Stimulated activated CD8-positive, alpha-beta memory T cell treated with anti-CD3 and anti-CD28 coated beads, Interleukin-15, amount 100 ng/mL, for 24 hours (primary cell): ENCODE data around the gene MICAL3.

Source experiments
- DNase-seq: peaks from one replicate; pipeline ENCODE4 v3.0.0-alpha.2; 2020; ENCODE audit warnings: low read depth

Gene MICAL3

GRCh38 chr22:17868771-17869170 is 155.6 kb downstream of the MICAL3 start:
- no peak for DNase-seq

- no peak for DNase-seq
Measured at GRCh38 chr22:17867160-17867785, 157.1 kb downstream of the MICAL3 start.

- no peak for DNase-seq
Measured at GRCh38 chr22:17866621-17867020, 157.7 kb downstream of the MICAL3 start.

- no peak for DNase-seq
Measured at GRCh38 chr22:17866127-17866526, 158.2 kb downstream of the MICAL3 start.

GRCh38 chr22:17865183-17866055 is 158.9 kb downstream of the MICAL3 start:
- no peak for DNase-seq

- no peak for DNase-seq
Measured at GRCh38 chr22:17864398-17865182, 159.8 kb downstream of the MICAL3 start.

GRCh38 chr22:17862646-17863181 is 161.6 kb downstream of the MICAL3 start:
- no peak for DNase-seq

- DNase-seq, result no peak
Measured at GRCh38 chr22:17861909-17862308, 162.5 kb downstream of the MICAL3 start.

GRCh38 chr22:17860220-17860965 is 164.0 kb downstream of the MICAL3 start:
- no peak for DNase-seq

- no peak for DNase-seq
Measured at GRCh38 chr22:17858033-17858432, 166.3 kb downstream of the MICAL3 start.

- no peak for DNase-seq
Measured at GRCh38 chr22:17855572-17856290, 168.6 kb downstream of the MICAL3 start.

- DNase-seq, result no peak
Measured at GRCh38 chr22:17853073-17853472, 171.3 kb downstream of the MICAL3 start.

- no peak for DNase-seq
Measured at GRCh38 chr22:17851759-17852158, 172.6 kb downstream of the MICAL3 start.

- DNase-seq, result no peak
Measured at GRCh38 chr22:17847360-17848078, 176.8 kb downstream of the MICAL3 start.

GRCh38 chr22:17846326-17846992 is 177.9 kb downstream of the MICAL3 start:
- DNase-seq, result no peak

GRCh38 chr22:17845790-17846189 is 178.6 kb downstream of the MICAL3 start:
- DNase-seq, result no peak

GRCh38 chr22:17845327-17845726 is 179.0 kb downstream of the MICAL3 start:
- no peak for DNase-seq

GRCh38 chr22:17844150-17844549 is 180.2 kb downstream of the MICAL3 start:
- DNase-seq, result no peak

- DNase-seq, result no peak
Measured at GRCh38 chr22:17842386-17842785, 182.0 kb downstream of the MICAL3 start.

- DNase-seq, result no peak
Measured at GRCh38 chr22:17841836-17842235, 182.5 kb downstream of the MICAL3 start.
